SH-SY5Y (cell line): ENCODE results near the gene POLR1A.

Experiments used
- GATA2 ChIP-seq: IDR thresholded peaks from 2 replicates; pipeline ENCODE4 v1.6.1; 2011; ENCODE audit warnings: mild to moderate bottlenecking, low read depth, low read length
- GATA3 ChIP-seq: IDR thresholded peaks from 2 replicates; pipeline ENCODE4 v1.6.1; 2011; ENCODE audit warnings: low read depth, mild to moderate bottlenecking, low read length, moderate library complexity

- TF ChIP-seq GATA3, result no peak
- TF ChIP-seq GATA2, result no peak
Observed at GRCh38 chr2:86025976-86026743, 79.5 kb downstream of the POLR1A start.
